ENCODE results near the gene PTPRT. TPM values are rescaled to one million over a fixed set of nuclear protein-coding genes. Genes with fewer than 3 reads are reported as not detected.

The PTPRT gene
- total RNA-seq, 1 experiment from 2014 or later: not detected

GRCh38 chr20:42938441-42939205, 251.1 kb downstream of the PTPRT start:
- intact Hi-C loops (cut with micrococcal nuclease; ENCODE audit: unreplicated experiment): no loop called here
- H3K4me3 ChIP-seq (ENCODE audit: low read depth, low read length, poor library complexity, severe bottlenecking): no peak overlapping the region
- no peaks in the 10 kb centered on the region for H3K27me3 ChIP-seq (replicated peaks; ENCODE audit: insufficient read depth, low read depth, low read length, poor library complexity)
- no peaks in the 10 kb centered on the region for H3K4me1 ChIP-seq (ENCODE audit: insufficient read depth, low read length, poor library complexity, severe bottlenecking)
- no peaks in the 10 kb centered on the region for H3K9me3 ChIP-seq (ENCODE audit: low read depth, low read length, poor library complexity, severe bottlenecking)
- TF ChIP-seq EZH2 (IDR thresholded peaks at IDR 0.05; ENCODE audit: borderline replicate concordance, low read depth, low read length, poor library complexity, severe bottlenecking): no peak
- TF ChIP-seq CTCF (conservative IDR thresholded peaks at IDR 0.05; ENCODE audit: low read depth, low read length): no peak
- BruUV-seq (replicated peaks): no TSS peak
- ChIA-PET POLR2A (ENCODE audit: low non-redundant PET) (no interaction called here), CTCF (no interaction called here)
- H3K27ac ChIP-seq (ENCODE audit: low read depth, low read length, poor library complexity, severe bottlenecking): no peak overlapping the region
- H3K36me3 ChIP-seq (ENCODE audit: insufficient read depth, low read length, poor library complexity, severe bottlenecking): no peaks in the 10 kb centered on the region
- no peak for DNase-seq (ENCODE audit: low spot score)

- no peaks in the 10 kb centered on the region for H3K4me1 ChIP-seq (ENCODE audit: insufficient read depth, low read length, poor library complexity, severe bottlenecking)
- DNase-seq (ENCODE audit: low spot score): no peak
- ChIA-PET CTCF (no interaction called here), POLR2A (ENCODE audit: low non-redundant PET) (no interaction called here)
- H3K27me3 ChIP-seq (replicated peaks; ENCODE audit: insufficient read depth, low read depth, low read length, poor library complexity): no peaks in the 10 kb centered on the region
- intact Hi-C loops (cut with micrococcal nuclease; ENCODE audit: unreplicated experiment): no loop called here
- H3K9me3 ChIP-seq (ENCODE audit: low read depth, low read length, poor library complexity, severe bottlenecking): no peaks in the 10 kb centered on the region
- no peak overlapping the region for H3K4me3 ChIP-seq (ENCODE audit: low read depth, low read length, poor library complexity, severe bottlenecking)
- H3K36me3 ChIP-seq (ENCODE audit: insufficient read depth, low read length, poor library complexity, severe bottlenecking): no peaks in the 10 kb centered on the region
- no TSS peak for BruUV-seq (replicated peaks)
- no peak overlapping the region for H3K27ac ChIP-seq (ENCODE audit: low read depth, low read length, poor library complexity, severe bottlenecking)
- TF ChIP-seq CTCF (conservative IDR thresholded peaks at IDR 0.05; ENCODE audit: low read depth, low read length) (no peak), EZH2 (IDR thresholded peaks at IDR 0.05; ENCODE audit: borderline replicate concordance, low read depth, low read length, poor library complexity, severe bottlenecking) (no peak)
Measured at GRCh38 chr20:42936482-42936881, 253.2 kb downstream of the PTPRT start.

- intact Hi-C loops (cut with micrococcal nuclease; ENCODE audit: unreplicated experiment): no loop called here
- BruUV-seq (replicated peaks): no TSS peak
- TF ChIP-seq EZH2 (IDR thresholded peaks at IDR 0.05; ENCODE audit: borderline replicate concordance, low read depth, low read length, poor library complexity, severe bottlenecking): no peak
- TF ChIP-seq CTCF (conservative IDR thresholded peaks at IDR 0.05; ENCODE audit: low read depth, low read length): no peak
Measured at GRCh38 chr20:42924215-42924614, 265.5 kb downstream of the PTPRT start.

More at GRCh38 chr20:42924215-42924614, 265.5 kb downstream of the PTPRT start:
- POLR2A ChIA-PET (ENCODE audit: low non-redundant PET): no interaction called here
- no peaks in the 10 kb centered on the region for H3K9me3 ChIP-seq (ENCODE audit: low read depth, low read length, poor library complexity, severe bottlenecking)
- H3K27me3 ChIP-seq (replicated peaks; ENCODE audit: insufficient read depth, low read depth, low read length, poor library complexity): no peaks in the 10 kb centered on the region
- no peak overlapping the region for H3K27ac ChIP-seq (ENCODE audit: low read depth, low read length, poor library complexity, severe bottlenecking)
- H3K4me1 ChIP-seq (ENCODE audit: insufficient read depth, low read length, poor library complexity, severe bottlenecking): no peaks in the 10 kb centered on the region
- no peak for DNase-seq (ENCODE audit: low spot score)
- CTCF ChIA-PET: no interaction called here
- no peak overlapping the region for H3K4me3 ChIP-seq (ENCODE audit: low read depth, low read length, poor library complexity, severe bottlenecking)
- H3K36me3 ChIP-seq (ENCODE audit: insufficient read depth, low read length, poor library complexity, severe bottlenecking): no peaks in the 10 kb centered on the region
